Measurements from ENCODE around the gene KRT32.

The KRT32 gene

GRCh38 chr17:41440531-41441033 is 26.6 kb downstream of the KRT32 start, which contains the start of gene KRT38:
TSS of gene KRT38 (minus strand) at chr17:41440983. CDS start at chr17:41440921, 62 bp downstream.
- TF ChIP-seq SIN3A (IDR thresholded peaks at IDR 0.05; ENCODE audit: borderline replicate concordance, insufficient read depth, low read length) (no peak), FOXP2 (optimal IDR thresholded peaks at IDR 0.05; ENCODE audit: borderline replicate concordance, extremely low read depth, extremely low read length, insufficient read depth) (no peak)

GRCh38 chr17:41439375-41439774 is 27.8 kb downstream of the KRT32 start:
- TF ChIP-seq REST (IDR thresholded peaks at IDR 0.05; ENCODE audit: insufficient read depth in 1 of 2, low read depth in 2 of 2, low read length in 2 of 2): no peak
- no peak for TF ChIP-seq SIN3A (IDR thresholded peaks at IDR 0.05; ENCODE audit: borderline replicate concordance, insufficient read depth, low read length)
- TF ChIP-seq FOXP2 (optimal IDR thresholded peaks at IDR 0.05; ENCODE audit: borderline replicate concordance, extremely low read depth, extremely low read length, insufficient read depth): no peak

GRCh38 chr17:41437769-41438168 is 29.4 kb downstream of the KRT32 start:
- no peak for TF ChIP-seq TAF1 (IDR thresholded peaks at IDR 0.05; ENCODE audit: borderline replicate concordance, insufficient read depth, low read length)
- TF ChIP-seq SIN3A (IDR thresholded peaks at IDR 0.05; ENCODE audit: borderline replicate concordance, insufficient read depth, low read length): no peak
- TF ChIP-seq POLR2AphosphoS5 (IDR thresholded peaks at IDR 0.05; ENCODE audit: low read depth, low read length): no peak
- no peak for TF ChIP-seq REST (IDR thresholded peaks at IDR 0.05; ENCODE audit: insufficient read depth in 1 of 2, low read depth in 2 of 2, low read length in 2 of 2)
- TF ChIP-seq FOXP2 (optimal IDR thresholded peaks at IDR 0.05; ENCODE audit: borderline replicate concordance, extremely low read depth, extremely low read length, insufficient read depth): no peak

GRCh38 chr17:41437254-41437653 is 29.9 kb downstream of the KRT32 start:
- no peak for TF ChIP-seq TAF1 (IDR thresholded peaks at IDR 0.05; ENCODE audit: borderline replicate concordance, insufficient read depth, low read length)
- no peak for TF ChIP-seq POLR2AphosphoS5 (IDR thresholded peaks at IDR 0.05; ENCODE audit: low read depth, low read length)
- TF ChIP-seq FOXP2 (optimal IDR thresholded peaks at IDR 0.05; ENCODE audit: borderline replicate concordance, extremely low read depth, extremely low read length, insufficient read depth): no peak
- no peak for TF ChIP-seq SIN3A (IDR thresholded peaks at IDR 0.05; ENCODE audit: borderline replicate concordance, insufficient read depth, low read length)
- no peak for TF ChIP-seq REST (IDR thresholded peaks at IDR 0.05; ENCODE audit: insufficient read depth in 1 of 2, low read depth in 2 of 2, low read length in 2 of 2)

- TF ChIP-seq FOXP2 (optimal IDR thresholded peaks at IDR 0.05; ENCODE audit: borderline replicate concordance, extremely low read depth, extremely low read length, insufficient read depth) (no peak), REST (IDR thresholded peaks at IDR 0.05; ENCODE audit: insufficient read depth in 1 of 2, low read depth in 2 of 2, low read length in 2 of 2) (no peak), POLR2AphosphoS5 (IDR thresholded peaks at IDR 0.05; ENCODE audit: low read depth, low read length) (no peak), TAF1 (IDR thresholded peaks at IDR 0.05; ENCODE audit: borderline replicate concordance, insufficient read depth, low read length) (no peak), SIN3A (IDR thresholded peaks at IDR 0.05; ENCODE audit: borderline replicate concordance, insufficient read depth, low read length) (no peak)
Observed at GRCh38 chr17:41434415-41434814, 32.8 kb downstream of the KRT32 start.
